Measurements from ENCODE around the gene EYS. TPM values are rescaled to one million over a fixed set of nuclear protein-coding genes. Genes with fewer than 3 reads are reported as not detected.

The EYS gene
- total RNA-seq, 1 donor from 2014 or later, result 0.08 TPM

- intact Hi-C loops (cut with micrococcal nuclease), result no loop called here
- H3K27ac ChIP-seq (replicated peaks), result no peak overlapping the region
- TF ChIP-seq CTCF (IDR thresholded peaks at IDR 0.05; ENCODE audit: borderline replicate concordance), result no peak
- H3K4me1 ChIP-seq, result no peaks in the 10 kb centered on the region
- no peaks in the 10 kb centered on the region for H3K36me3 ChIP-seq
- no peak overlapping the region for H3K4me3 ChIP-seq
- H3K27me3 ChIP-seq (ENCODE audit: low read depth), result no peaks in the 10 kb centered on the region
- H3K9me3 ChIP-seq (replicated peaks), result no peaks in the 10 kb centered on the region
- DNase-seq, result no peak
Measured at GRCh38 chr6:65700561-65700960, 6.5 kb downstream of the EYS start.

- H3K27ac ChIP-seq (replicated peaks), result no peak overlapping the region
- no peak for TF ChIP-seq CTCF (IDR thresholded peaks at IDR 0.05; ENCODE audit: borderline replicate concordance)
Measured at GRCh38 chr6:65692109-65692508, 14.9 kb downstream of the EYS start.

GRCh38 chr6:65680232-65680631 is 26.8 kb downstream of the EYS start:
- Histone ChIP-seq H3K4me1 (no peaks in the 10 kb centered on the region), H3K9me3 (replicated peaks) (peaks cover 8% of the 10 kb centered on the region), H3K27ac (replicated peaks) (no peak overlapping the region), H3K36me3 (no peaks in the 10 kb centered on the region), H3K27me3 (ENCODE audit: low read depth) (no peaks in the 10 kb centered on the region), H3K4me3 (no peak overlapping the region)
- intact Hi-C loops (cut with micrococcal nuclease), result no loop called here
- no peak for DNase-seq
- no peak for TF ChIP-seq CTCF (IDR thresholded peaks at IDR 0.05; ENCODE audit: borderline replicate concordance)

More at GRCh38 chr6:65692109-65692508, 14.9 kb downstream of the EYS start:
- no peaks in the 10 kb centered on the region for H3K9me3 ChIP-seq (replicated peaks)
- H3K27me3 ChIP-seq (ENCODE audit: low read depth), result no peaks in the 10 kb centered on the region
- intact Hi-C loops (cut with micrococcal nuclease), result no loop called here
- no peak for DNase-seq
- no peaks in the 10 kb centered on the region for H3K36me3 ChIP-seq
- no peaks in the 10 kb centered on the region for H3K4me1 ChIP-seq
- no peak overlapping the region for H3K4me3 ChIP-seq

GRCh38 chr6:65671922-65672321 is 35.1 kb downstream of the EYS start:
- intact Hi-C loops (cut with micrococcal nuclease), result no loop called here
- H3K4me1 ChIP-seq, result no peaks in the 10 kb centered on the region
- TF ChIP-seq CTCF (IDR thresholded peaks at IDR 0.05; ENCODE audit: borderline replicate concordance), result no peak
- peaks cover 40% of the 10 kb centered on the region for H3K9me3 ChIP-seq (replicated peaks)
- no peak for DNase-seq
- no peak overlapping the region for H3K27ac ChIP-seq (replicated peaks)
- H3K36me3 ChIP-seq, result no peaks in the 10 kb centered on the region
- H3K4me3 ChIP-seq, result no peak overlapping the region
- no peaks in the 10 kb centered on the region for H3K27me3 ChIP-seq (ENCODE audit: low read depth)

GRCh38 chr6:65667916-65668656 is 38.9 kb downstream of the EYS start:
- TF ChIP-seq CTCF (IDR thresholded peaks at IDR 0.05; ENCODE audit: borderline replicate concordance), result no peak
- DNase-seq, result no peak
- H3K36me3 ChIP-seq, result no peaks in the 10 kb centered on the region
- no peak overlapping the region for H3K27ac ChIP-seq (replicated peaks)
- H3K4me3 ChIP-seq, result no peak overlapping the region
- H3K27me3 ChIP-seq (ENCODE audit: low read depth), result no peaks in the 10 kb centered on the region
- intact Hi-C loops (cut with micrococcal nuclease), result no loop called here
- peaks cover 17% of the 10 kb centered on the region for H3K9me3 ChIP-seq (replicated peaks)
- no peaks in the 10 kb centered on the region for H3K4me1 ChIP-seq

Data from left ventricle myocardium inferior (tissue), 1 donor.